OCI-LY7 (cell line): ENCODE results near the gene ATP6V0E1. TPM values are rescaled to one million over a fixed set of nuclear protein-coding genes. Genes with fewer than 3 reads are reported as not detected.

Source experiments
- BruUV-seq: library from RNA; stranded (reverse); fragments of 400-500 nt; replicated peaks from 2 replicates; lab custom pipeline; 2021; lab: Mats Ljungman, UMichigan
- CTCF ChIA-PET: fragments of 300-600 bp; sonication (Branson Sonifier 250); formaldehyde crosslinking; loops from one replicate; lab custom pipeline; 2022; ENCODE audit warnings: antibody characterized with exemption; ENCODE audit not compliant: unreplicated experiment; lab: Charles Lee
- POLR2A ChIA-PET: fragments of 300-600 bp; sonication (Branson Sonifier 250); formaldehyde crosslinking; loops from one replicate; lab custom pipeline; 2022; ENCODE audit warnings: antibody characterized with exemption; lab: Charles Lee
- DNase-seq: peaks from one replicate; pipeline ENCODE4 v3.0.0-alpha.2; 2015; ENCODE audit warnings: low spot score
- H2AFZ ChIP-seq: fragments of 200-600 bp; sonication (generic), shearing (Covaris generic); 2 replicates; pipeline ENCODE4 v1.6.1; 2014; ENCODE audit warnings: mild to moderate bottlenecking, antibody characterized with exemption, low read length, moderate library complexity
- H3K27ac ChIP-seq: fragments of 200-600 bp; sonication (generic); 2 replicates; pipeline ENCODE4 v1.5.1; 2014; ENCODE audit warnings: mixed run types, low read depth, mild to moderate bottlenecking, moderate library complexity, low read length, inconsistent platforms; ENCODE audit not compliant: poor library complexity, severe bottlenecking
- H3K36me3 ChIP-seq: fragments of 200-600 bp; sonication (generic); 2 replicates; pipeline ENCODE4 v1.6.1; 2014; ENCODE audit warnings: mild to moderate bottlenecking, antibody characterized with exemption, low read length, moderate library complexity, mixed read lengths; ENCODE audit not compliant: insufficient read depth
- H3K4me1 ChIP-seq: fragments of 200-600 bp; sonication (generic); 2 replicates; pipeline ENCODE4 v1.5.1; 2014; ENCODE audit warnings: mild to moderate bottlenecking, low read length; ENCODE audit not compliant: insufficient read depth, poor library complexity, severe bottlenecking
- H3K4me2 ChIP-seq: fragments of 200-600 bp; sonication (generic); 2 replicates; pipeline ENCODE4 v1.6.1; 2014; ENCODE audit warnings: mild to moderate bottlenecking, low read length
- H3K4me3 ChIP-seq: fragments of 200-600 bp; sonication (generic); 2 replicates; pipeline ENCODE4 v1.5.1; 2014; ENCODE audit warnings: mild to moderate bottlenecking, low read depth, low read length; ENCODE audit not compliant: poor library complexity, severe bottlenecking
- H3K79me2 ChIP-seq: fragments of 200-600 bp; sonication (generic); 2 replicates; pipeline ENCODE4 v1.6.1; 2016; ENCODE audit warnings: low read depth, mild to moderate bottlenecking, low read length, moderate library complexity, mixed read lengths; ENCODE audit not compliant: insufficient read depth
- H3K9me2 ChIP-seq: fragments of 200-600 bp; sonication (generic); 2 replicates; pipeline ENCODE4 v1.6.1; 2016; ENCODE audit warnings: mild to moderate bottlenecking, low read length, mixed read lengths; ENCODE audit not compliant: insufficient read depth
- H3K9me3 ChIP-seq: fragments of 200-600 bp; sonication (generic); 2 replicates; pipeline ENCODE4 v1.6.1; 2014; ENCODE audit warnings: mild to moderate bottlenecking, mixed run types, low read length, mixed read lengths
- H4K20me1 ChIP-seq: fragments of 200-600 bp; sonication (generic); 2 replicates; pipeline ENCODE4 v1.6.1; 2014; ENCODE audit warnings: mild to moderate bottlenecking, antibody characterized with exemption, low read length, moderate library complexity, mixed read lengths; ENCODE audit not compliant: insufficient read depth
- EZH2phosphoT487 ChIP-seq: fragments of 200-600 bp; sonication (generic); IDR thresholded peaks from 2 replicates; pipeline ENCODE4 v1.6.1; 2018; ENCODE audit warnings: low read depth, borderline replicate concordance, mild to moderate bottlenecking, mixed run types, antibody characterized with exemption, low read length, moderate library complexity, mixed read lengths
- intact Hi-C: fragments of 100-400 bp; cut with micrococcal nuclease; formaldehyde crosslinking; loops from one replicate; pipeline ENCODE4 v1.10.0; 2022; ENCODE audit not compliant: unreplicated experiment
- total RNA-seq, 2 experiments: library from RNA; depleted of rRNA in 1 of 2; stranded (reverse); fragments of >200 nt in 1 of 2; shearing (Covaris generic) in 1 of 2; gene quantifications; 2 replicates each; pipeline ENCODE4 v1.2.3, GENCODE V29; 2014 to 2022
- TF ChIP-seq, protein P1 (sequence below): fragments of 200-600 bp; sonication (generic); conservative IDR thresholded peaks from 2 replicates; pipeline ENCODE4 v1.5.1; 2014; ENCODE audit warnings: mild to moderate bottlenecking, antibody characterized with exemption, low read length, moderate library complexity, mixed read lengths

ATP6V0E1 gene
- total RNA-seq, 2 experiments from 2014 or later, result 39.9 to 59.4 TPM

DNA sequence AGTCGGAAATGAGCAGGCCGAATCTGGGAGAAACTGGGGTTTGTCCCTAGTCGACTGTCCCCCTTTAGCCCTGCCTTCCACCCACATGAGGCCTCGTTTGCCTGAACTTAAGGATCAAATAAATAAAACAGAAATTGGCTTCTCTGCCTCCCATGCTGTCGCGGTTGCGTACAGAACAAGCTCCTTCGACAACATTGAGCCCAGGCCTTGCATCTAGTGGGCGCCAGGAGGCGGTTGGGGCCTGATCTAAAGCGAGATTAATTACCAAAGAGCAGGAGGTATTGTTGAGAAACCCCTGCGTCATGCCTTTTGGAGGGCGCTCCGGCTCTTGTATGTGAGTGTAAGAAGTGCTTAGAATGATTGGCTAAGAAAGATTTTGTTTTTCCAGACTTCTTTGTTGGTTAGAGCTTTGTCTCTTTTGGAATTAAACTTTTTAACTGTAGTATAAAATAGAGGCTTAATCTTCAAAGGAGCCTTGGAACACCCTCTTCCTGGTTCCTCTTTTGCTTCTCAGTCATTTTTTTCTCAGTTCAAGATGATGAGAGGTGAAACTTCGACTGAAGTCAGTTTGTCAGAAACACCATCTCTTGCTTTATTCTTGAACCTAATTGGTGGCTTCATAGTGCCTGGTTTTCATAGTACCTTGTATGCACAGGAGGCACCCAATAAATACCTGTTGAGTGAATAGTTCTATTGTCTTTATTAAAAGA is 828 bp downstream of the ATP6V0E1 start:
- Histone ChIP-seq H3K4me3 (peak overlapping the region; percentile 96), H3K9me2 (no peaks in the 10 kb centered on the region), H3K9me3 (no peaks in the 10 kb centered on the region), H3K36me3 (peaks cover 42% of the 10 kb centered on the region), H4K20me1 (peaks cover 10% of the 10 kb centered on the region; the same call in 1 of the 2 replicates), H2AFZ (peak overlapping the region; percentile 63), H3K27ac (peak overlapping the region; percentile 79), H3K4me1 (peaks cover 15% of the 10 kb centered on the region), H3K79me2 (peaks cover 56% of the 10 kb centered on the region), H3K4me2 (peak overlapping the region; percentile 88)
- CTCF ChIA-PET, result interaction anchor here (0.7 to 1.4 kb wide), 4 partner anchors 51 to 160 kb away, joined by 4 to 11 read pairs (median 4); partner anchors contain the start of gene BNIP1
- no TSS peak for BruUV-seq
- DNase-seq, result peak; percentile 90
- POLR2A ChIA-PET, result interaction anchor here (0.6 to 5.3 kb wide), 13 partner anchors 10 to 209 kb away, joined by 3 to 47 read pairs (median 5); partner anchors contain the start of gene RPL26L1
- TF ChIP-seq, protein P1, sequence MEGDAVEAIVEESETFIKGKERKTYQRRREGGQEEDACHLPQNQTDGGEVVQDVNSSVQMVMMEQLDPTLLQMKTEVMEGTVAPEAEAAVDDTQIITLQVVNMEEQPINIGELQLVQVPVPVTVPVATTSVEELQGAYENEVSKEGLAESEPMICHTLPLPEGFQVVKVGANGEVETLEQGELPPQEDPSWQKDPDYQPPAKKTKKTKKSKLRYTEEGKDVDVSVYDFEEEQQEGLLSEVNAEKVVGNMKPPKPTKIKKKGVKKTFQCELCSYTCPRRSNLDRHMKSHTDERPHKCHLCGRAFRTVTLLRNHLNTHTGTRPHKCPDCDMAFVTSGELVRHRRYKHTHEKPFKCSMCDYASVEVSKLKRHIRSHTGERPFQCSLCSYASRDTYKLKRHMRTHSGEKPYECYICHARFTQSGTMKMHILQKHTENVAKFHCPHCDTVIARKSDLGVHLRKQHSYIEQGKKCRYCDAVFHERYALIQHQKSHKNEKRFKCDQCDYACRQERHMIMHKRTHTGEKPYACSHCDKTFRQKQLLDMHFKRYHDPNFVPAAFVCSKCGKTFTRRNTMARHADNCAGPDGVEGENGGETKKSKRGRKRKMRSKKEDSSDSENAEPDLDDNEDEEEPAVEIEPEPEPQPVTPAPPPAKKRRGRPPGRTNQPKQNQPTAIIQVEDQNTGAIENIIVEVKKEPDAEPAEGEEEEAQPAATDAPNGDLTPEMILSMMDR, result peak; percentile 86
- no peak for TF ChIP-seq EZH2phosphoT487
- intact Hi-C loops, result loop anchor here (1.0 to 5.0 kb wide), 5 partner anchors 51 to 298 kb away; partner anchors contain the start of genes BNIP1 and CREBRF

DNA sequence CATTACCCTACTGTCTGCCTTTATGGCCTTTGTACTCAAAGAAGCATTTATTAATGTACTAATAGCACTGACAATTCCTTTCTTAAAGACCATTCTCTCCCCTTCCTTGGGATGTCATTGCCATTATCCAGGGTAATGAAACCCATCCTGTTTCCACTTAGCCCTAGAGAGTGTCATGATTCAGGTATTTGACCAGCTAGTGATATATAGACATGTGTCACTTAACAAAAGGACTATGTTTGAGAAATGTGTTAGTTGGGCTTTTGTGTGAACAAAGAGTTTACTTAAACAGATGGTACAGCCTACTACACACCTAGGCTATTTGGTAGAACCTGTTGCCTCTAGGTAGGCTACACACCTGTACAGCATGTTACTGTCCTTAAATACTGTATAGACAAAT is 2.0 kb downstream of the ATP6V0E1 start:
- peaks cover 67% of the 10 kb centered on the region for H3K79me2 ChIP-seq
- intact Hi-C loops, result no loop called here
- peak overlapping the region; percentile 96 for H3K4me3 ChIP-seq
- no peak overlapping the region for H3K27ac ChIP-seq
- H3K4me1 ChIP-seq, result peaks cover 15% of the 10 kb centered on the region
- ChIA-PET CTCF (no interaction called here), POLR2A (interaction anchor here (0.5 to 5.3 kb wide), 5 partner anchors 9 to 350 kb away, joined by 3 to 47 read pairs (median 4); no protein-coding TSS in a partner anchor)
- no TSS peak for BruUV-seq
- H3K4me2 ChIP-seq, result peak overlapping the region; percentile 88
- TF ChIP-seq EZH2phosphoT487, result no peak
- TF ChIP-seq, protein P1, result no peak
- H4K20me1 ChIP-seq, result peaks cover 10% of the 10 kb centered on the region; the same call in 1 of the 2 replicates
- no peak overlapping the region for H2AFZ ChIP-seq
- no peaks in the 10 kb centered on the region for H3K9me2 ChIP-seq
- peaks cover 47% of the 10 kb centered on the region for H3K36me3 ChIP-seq
- no peak for DNase-seq
- H3K9me3 ChIP-seq, result no peaks in the 10 kb centered on the region

GRCh38 chr5:172988276-172988675 is 4.7 kb downstream of the ATP6V0E1 start:
- no peak overlapping the region for H3K27ac ChIP-seq
- no peak for TF ChIP-seq EZH2phosphoT487
- TF ChIP-seq, protein P1, result no peak
- peaks cover 10% of the 10 kb centered on the region; the same call in 1 of the 2 replicates for H4K20me1 ChIP-seq
- DNase-seq, result no peak
- H3K4me1 ChIP-seq, result peaks cover 14% of the 10 kb centered on the region
- no peaks in the 10 kb centered on the region for H3K9me3 ChIP-seq
- H3K9me2 ChIP-seq, result no peaks in the 10 kb centered on the region
- H3K79me2 ChIP-seq, result peaks cover 85% of the 10 kb centered on the region
- intact Hi-C loops, result no loop called here
- H3K36me3 ChIP-seq, result peaks cover 71% of the 10 kb centered on the region
- ChIA-PET CTCF (no interaction called here), POLR2A (interaction anchor here (1.1 to 5.3 kb wide), 3 partner anchors 29 to 77 kb away, joined by 3 to 47 read pairs (median 4); partner anchors contain the start of gene RPL26L1)
- no TSS peak for BruUV-seq
- H3K4me3 ChIP-seq, result no peak overlapping the region
- no peak overlapping the region for H2AFZ ChIP-seq
- H3K4me2 ChIP-seq, result no peak overlapping the region
